Body of pancreas (tissue), 4 donors: ENCODE data around the gene IER3IP1. TPM values are rescaled to one million over a fixed set of nuclear protein-coding genes. Genes with fewer than 3 reads are reported as not detected.

ENCODE experiments used
- ATAC-seq: fragments of 150-250 bp; one replicate; pipeline ENCODE4 v1.9.1; 2016
- DNase-seq, 4 donors: peaks; one replicate each; pipeline ENCODE4 v3.0.0-alpha.2; 2019
- H3K27ac ChIP-seq, 4 donors: fragments of 200-600 bp; sonication (generic); 1 replicate in 3 of 4; 2 replicates in 1 of 4; pipeline versions ENCODE4 v1.5.1 to v1.6.1; 2016 to 2019; ENCODE audit warnings: mild to moderate bottlenecking in 1 of 4, mixed read lengths in 1 of 4, moderate library complexity in 1 of 4
- H3K27me3 ChIP-seq, 2 donors: fragments of 200-600 bp; sonication (generic); one replicate each; pipeline ENCODE4 v1.6.0; 2016; ENCODE audit warnings: mild to moderate bottlenecking in 1 of 2
- H3K36me3 ChIP-seq, 2 donors: fragments of 200-600 bp; sonication (generic); replicated peaks in 1 of 2; 2 replicates each; pipeline ENCODE4 v1.5.1; 2016; ENCODE audit warnings: low read depth in 2 of 2; ENCODE audit not compliant: insufficient read depth in 1 of 2
- H3K4me1 ChIP-seq: fragments of 200-600 bp; sonication (generic); one replicate; pipeline ENCODE4 v1.6.0; 2016
- H3K4me3 ChIP-seq, 2 donors: fragments of 200-600 bp; sonication (generic); 1 replicate in 1 of 2; 2 replicates in 1 of 2; pipeline ENCODE4 v1.5.1; 2016 to 2019
- H3K9me3 ChIP-seq, 3 donors: fragments of 200-600 bp; sonication (generic); 1 replicate in 2 of 3; 2 replicates in 1 of 3; pipeline ENCODE4 v1.5.1; 2016
- POLR2A ChIP-seq, 3 donors: fragments of 450-650 bp; IDR thresholded peaks; one replicate each; pipeline ENCODE4 v1.6.1; 2016; ENCODE audit warnings: antibody characterized with exemption in 3 of 3, mild to moderate bottlenecking in 2 of 3
- WGBS, 2 donors: methylation state at CpG; one replicate each; pipeline ENCODE4 v1.1.5; 2017; 5-methylcytosine and 5-hydroxymethylcytosine counted together
- intact Hi-C: fragments of 100-400 bp; cut with DNase I; formaldehyde crosslinking; loops from one replicate; pipeline ENCODE4 v1.15.1; 2023
- total RNA-seq, 2 donors: library from RNA; depleted of rRNA; stranded (reverse); fragments of >200 nt; gene quantifications; one replicate each; pipeline ENCODE4 v1.1.0, GENCODE V29; 2016
- TF ChIP-seq, protein P1 (sequence below), 7 experiments: fragments of 450-650 bp in 4 of 7; fragments of 200-600 bp in 3 of 7; sonication (generic) in 3 of 7; IDR thresholded peaks; one replicate each; pipeline ENCODE4 v1.5.1; 2016 to 2019; ENCODE audit warnings: antibody characterized with exemption in 7 of 7

The IER3IP1 gene
- total RNA-seq, 2 donors from 2014 or later, result 5.6 to 8.0 TPM

GRCh38 chr18:47143153-47143552, 33.0 kb downstream of the IER3IP1 start:
- whole genome bisulfite sequencing, 2 donors, result 96 to 98% methylated on average over 5 of the region's 5 CpGs
- intact Hi-C loops, result no loop called here
- H3K9me3 ChIP-seq, result no peaks in the 10 kb centered on the region
- no peaks in the 10 kb centered on the region for H3K27me3 ChIP-seq
- no peak for TF ChIP-seq POLR2A (IDR thresholded peaks at IDR 0.05)
- TF ChIP-seq, protein P1, sequence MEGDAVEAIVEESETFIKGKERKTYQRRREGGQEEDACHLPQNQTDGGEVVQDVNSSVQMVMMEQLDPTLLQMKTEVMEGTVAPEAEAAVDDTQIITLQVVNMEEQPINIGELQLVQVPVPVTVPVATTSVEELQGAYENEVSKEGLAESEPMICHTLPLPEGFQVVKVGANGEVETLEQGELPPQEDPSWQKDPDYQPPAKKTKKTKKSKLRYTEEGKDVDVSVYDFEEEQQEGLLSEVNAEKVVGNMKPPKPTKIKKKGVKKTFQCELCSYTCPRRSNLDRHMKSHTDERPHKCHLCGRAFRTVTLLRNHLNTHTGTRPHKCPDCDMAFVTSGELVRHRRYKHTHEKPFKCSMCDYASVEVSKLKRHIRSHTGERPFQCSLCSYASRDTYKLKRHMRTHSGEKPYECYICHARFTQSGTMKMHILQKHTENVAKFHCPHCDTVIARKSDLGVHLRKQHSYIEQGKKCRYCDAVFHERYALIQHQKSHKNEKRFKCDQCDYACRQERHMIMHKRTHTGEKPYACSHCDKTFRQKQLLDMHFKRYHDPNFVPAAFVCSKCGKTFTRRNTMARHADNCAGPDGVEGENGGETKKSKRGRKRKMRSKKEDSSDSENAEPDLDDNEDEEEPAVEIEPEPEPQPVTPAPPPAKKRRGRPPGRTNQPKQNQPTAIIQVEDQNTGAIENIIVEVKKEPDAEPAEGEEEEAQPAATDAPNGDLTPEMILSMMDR (IDR thresholded peaks at IDR 0.05), result no peak
- no peak for ATAC-seq
- no peaks in the 10 kb centered on the region for H3K36me3 ChIP-seq
- H3K4me3 ChIP-seq, result no peak overlapping the region
- DNase-seq, result no peak
- no peak overlapping the region for H3K27ac ChIP-seq
- H3K4me1 ChIP-seq, result peaks cover 18% of the 10 kb centered on the region

GRCh38 chr18:47141289-47141688, 34.9 kb downstream of the IER3IP1 start:
- Histone ChIP-seq H3K4me1 (peaks cover 11% of the 10 kb centered on the region), H3K27me3 (no peaks in the 10 kb centered on the region), H3K27ac (no peak overlapping the region), H3K9me3 (no peaks in the 10 kb centered on the region), H3K36me3 (peaks cover 0 to under 1% of the 10 kb centered on the region in 2 donors), H3K4me3 (no peak overlapping the region)
- DNase-seq (no peak), ATAC-seq (no peak)
- intact Hi-C loops, result no loop called here
- TF ChIP-seq, protein P1 (IDR thresholded peaks at IDR 0.05), result no peak
- no peak for TF ChIP-seq POLR2A (IDR thresholded peaks at IDR 0.05)

- intact Hi-C loops, result no loop called here
- no peaks in the 10 kb centered on the region for H3K27me3 ChIP-seq
- no peaks in the 10 kb centered on the region for H3K36me3 ChIP-seq
- H3K27ac ChIP-seq, result no peak overlapping the region
- no peak for DNase-seq
- TF ChIP-seq, protein P1 (IDR thresholded peaks at IDR 0.05), result no peak
- no peak for TF ChIP-seq POLR2A (IDR thresholded peaks at IDR 0.05)
- ATAC-seq, result no peak
- WGBS, 2 donors, result 87 to 93% methylated on average over 3 of the region's 3 CpGs
- H3K4me3 ChIP-seq, result no peak overlapping the region
- peaks cover 8% of the 10 kb centered on the region for H3K4me1 ChIP-seq
- H3K9me3 ChIP-seq, result no peaks in the 10 kb centered on the region
These were observed 55.0 kb downstream of the IER3IP1 start for GRCh38 chr18:47121146-47121545.

- intact Hi-C loops, result no loop called here
- Histone ChIP-seq H3K27ac (no peak overlapping the region), H3K4me1 (peaks cover 15% of the 10 kb centered on the region), H3K4me3 (no peak overlapping the region), H3K9me3 (no peaks in the 10 kb centered on the region), H3K36me3 (no peaks in the 10 kb centered on the region), H3K27me3 (no peaks in the 10 kb centered on the region)
- TF ChIP-seq POLR2A (IDR thresholded peaks at IDR 0.05), result no peak
- TF ChIP-seq, protein P1 (IDR thresholded peaks at IDR 0.05), result no peak
- ATAC-seq (no peak), DNase-seq (no peak)
- 57 to 73% methylated on average over 4 of the region's 4 CpGs for WGBS, 2 donors
These were observed 55.7 kb downstream of the IER3IP1 start for GRCh38 chr18:47120428-47120827.

DNA sequence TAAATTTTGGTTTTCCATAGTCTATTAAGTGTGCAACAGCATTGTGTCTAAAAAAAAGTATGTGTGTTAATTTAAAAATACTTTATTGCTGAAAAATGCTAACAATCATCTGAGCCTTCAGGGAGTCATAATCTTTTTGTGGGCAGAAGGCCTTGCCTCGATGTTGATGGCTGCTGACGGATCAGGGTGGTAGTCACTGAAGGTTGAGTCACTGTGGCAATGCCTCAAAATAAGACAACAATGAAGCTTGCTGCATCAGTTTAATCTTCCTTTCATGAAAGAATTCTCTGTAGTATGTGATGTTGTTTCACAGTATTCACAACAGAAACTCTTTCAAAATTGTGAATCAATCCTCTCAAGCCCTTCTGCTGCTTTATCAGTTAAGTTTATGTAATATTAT, 57.2 kb downstream of the IER3IP1 start:
- no peaks in the 10 kb centered on the region for H3K36me3 ChIP-seq
- no peak overlapping the region for H3K27ac ChIP-seq
- no peak overlapping the region for H3K4me3 ChIP-seq
- TF ChIP-seq, protein P1 (IDR thresholded peaks at IDR 0.05), result no peak
- no peak for TF ChIP-seq POLR2A (IDR thresholded peaks at IDR 0.05)
- intact Hi-C loops, result no loop called here
- ATAC-seq (no peak), DNase-seq (no peak)
- H3K9me3 ChIP-seq, result no peaks in the 10 kb centered on the region
- peaks cover 27% of the 10 kb centered on the region for H3K4me1 ChIP-seq
- WGBS, 2 donors, result 98 to 100% methylated on average over 2 of the region's 2 CpGs
- no peaks in the 10 kb centered on the region for H3K27me3 ChIP-seq
